Measurements from ENCODE around the gene B3GNT3.

B3GNT3 gene

GRCh38 chr19:17843292-17843827, 48.4 kb downstream of the B3GNT3 start:
- peaks cover 0 to 2% of the 10 kb centered on the region in 2 donors for H3K4me1 ChIP-seq (ENCODE audit: control insufficient read depth in 2 of 2, insufficient read depth in 2 of 2, low read length in 2 of 2)
- H3K9ac ChIP-seq (ENCODE audit: low read depth in 1 of 2, low read length in 2 of 2), result no peak overlapping the region
- no peaks in the 10 kb centered on the region for H3K9me3 ChIP-seq (ENCODE audit: control insufficient read depth in 2 of 2, low read length in 2 of 2)
- H3K4me3 ChIP-seq (ENCODE audit: low read length in 2 of 2), result no peak overlapping the region
- no peak overlapping the region for H3K27ac ChIP-seq (ENCODE audit: low read depth in 2 of 2, low read length in 2 of 2)
- peaks cover 0 to 3% of the 10 kb centered on the region in 2 donors for H3K36me3 ChIP-seq (ENCODE audit: control insufficient read depth in 2 of 2, insufficient read depth in 2 of 2, low read length in 2 of 2)
- H3K27me3 ChIP-seq (ENCODE audit: control insufficient read depth in 2 of 2, insufficient read depth in 2 of 2, low read length in 2 of 2), result peaks cover 1 to 12% of the 10 kb centered on the region in 2 donors

- peaks cover 0 to 2% of the 10 kb centered on the region in 2 donors for H3K4me1 ChIP-seq (ENCODE audit: control insufficient read depth in 2 of 2, insufficient read depth in 2 of 2, low read length in 2 of 2)
- H3K27me3 ChIP-seq (ENCODE audit: control insufficient read depth in 2 of 2, insufficient read depth in 2 of 2, low read length in 2 of 2), result peaks cover 1 to 12% of the 10 kb centered on the region in 2 donors
- no peaks in the 10 kb centered on the region for H3K9me3 ChIP-seq (ENCODE audit: control insufficient read depth in 2 of 2, low read length in 2 of 2)
- peaks cover 0 to 3% of the 10 kb centered on the region in 2 donors for H3K36me3 ChIP-seq (ENCODE audit: control insufficient read depth in 2 of 2, insufficient read depth in 2 of 2, low read length in 2 of 2)
- H3K9ac ChIP-seq (ENCODE audit: low read depth in 1 of 2, low read length in 2 of 2), result no peak overlapping the region
- no peak overlapping the region for H3K27ac ChIP-seq (ENCODE audit: low read depth in 2 of 2, low read length in 2 of 2)
- no peak overlapping the region for H3K4me3 ChIP-seq (ENCODE audit: low read length in 2 of 2)
Observed at GRCh38 chr19:17843908-17844490, 49.1 kb downstream of the B3GNT3 start.

- H3K4me3 ChIP-seq (ENCODE audit: low read length in 2 of 2), result peak overlapping the region in 1 of 2 donors; percentile 2
- no peak overlapping the region for H3K27ac ChIP-seq (ENCODE audit: low read depth in 2 of 2, low read length in 2 of 2)
Observed at GRCh38 chr19:17846146-17846545, 51.2 kb downstream of the B3GNT3 start.

GRCh38 chr19:17847538-17848366, 52.8 kb downstream of the B3GNT3 start, which contains the start of gene JAK3:
Gene JAK3, minus strand, starts transcription at chr19:17847982. Its CDS starts 3,565 bp downstream, at chr19:17844417.
- Histone ChIP-seq H3K36me3 (ENCODE audit: control insufficient read depth in 2 of 2, insufficient read depth in 2 of 2, low read length in 2 of 2) (no peaks in the 10 kb centered on the region), H3K4me3 (ENCODE audit: low read length in 2 of 2) (peak within 1 kb of the TSS; percentile 11 to 54), H3K9ac (ENCODE audit: low read depth in 1 of 2, low read length in 2 of 2) (peak within 1 kb of the TSS in 1 of 2 donors; percentile 32), H3K9me3 (ENCODE audit: control insufficient read depth in 2 of 2, low read length in 2 of 2) (no peaks in the 10 kb centered on the region), H3K4me1 (ENCODE audit: control insufficient read depth in 2 of 2, insufficient read depth in 2 of 2, low read length in 2 of 2) (peaks cover 0 to 9% of the 10 kb centered on the region in 2 donors), H3K27ac (ENCODE audit: low read depth in 2 of 2, low read length in 2 of 2) (peak within 1 kb of the TSS; percentile 59 to 86), H3K27me3 (ENCODE audit: control insufficient read depth in 2 of 2, insufficient read depth in 2 of 2, low read length in 2 of 2) (peaks cover 1 to 2% of the 10 kb centered on the region in 2 donors)

More at GRCh38 chr19:17846146-17846545, 51.2 kb downstream of the B3GNT3 start:
- Histone ChIP-seq H3K36me3 (ENCODE audit: control insufficient read depth in 2 of 2, insufficient read depth in 2 of 2, low read length in 2 of 2) (peaks cover 0 to 3% of the 10 kb centered on the region in 2 donors), H3K9ac (ENCODE audit: low read depth in 1 of 2, low read length in 2 of 2) (no peak overlapping the region), H3K9me3 (ENCODE audit: control insufficient read depth in 2 of 2, low read length in 2 of 2) (no peaks in the 10 kb centered on the region), H3K4me1 (ENCODE audit: control insufficient read depth in 2 of 2, insufficient read depth in 2 of 2, low read length in 2 of 2) (peaks cover 0 to 9% of the 10 kb centered on the region in 2 donors), H3K27me3 (ENCODE audit: control insufficient read depth in 2 of 2, insufficient read depth in 2 of 2, low read length in 2 of 2) (peaks cover 1 to 6% of the 10 kb centered on the region in 2 donors)

- Histone ChIP-seq H3K9ac (ENCODE audit: low read depth in 1 of 2, low read length in 2 of 2) (no peak overlapping the region), H3K4me3 (ENCODE audit: low read length in 2 of 2) (no peak overlapping the region), H3K27me3 (ENCODE audit: control insufficient read depth in 2 of 2, insufficient read depth in 2 of 2, low read length in 2 of 2) (peaks cover 0 to 3% of the 10 kb centered on the region in 2 donors), H3K36me3 (ENCODE audit: control insufficient read depth in 2 of 2, insufficient read depth in 2 of 2, low read length in 2 of 2) (no peaks in the 10 kb centered on the region), H3K4me1 (ENCODE audit: control insufficient read depth in 2 of 2, insufficient read depth in 2 of 2, low read length in 2 of 2) (peaks cover 0 to 9% of the 10 kb centered on the region in 2 donors), H3K27ac (ENCODE audit: low read depth in 2 of 2, low read length in 2 of 2) (peak overlapping the region in 1 of 2 donors; percentile 86), H3K9me3 (ENCODE audit: control insufficient read depth in 2 of 2, low read length in 2 of 2) (no peaks in the 10 kb centered on the region)
Observed at GRCh38 chr19:17848595-17849292, 53.8 kb downstream of the B3GNT3 start.

- H3K27ac ChIP-seq (ENCODE audit: low read depth in 2 of 2, low read length in 2 of 2), result no peak overlapping the region
- no peaks in the 10 kb centered on the region for H3K36me3 ChIP-seq (ENCODE audit: control insufficient read depth in 2 of 2, insufficient read depth in 2 of 2, low read length in 2 of 2)
- peaks cover 0 to 2% of the 10 kb centered on the region in 2 donors for H3K27me3 ChIP-seq (ENCODE audit: control insufficient read depth in 2 of 2, insufficient read depth in 2 of 2, low read length in 2 of 2)
Observed at GRCh38 chr19:17854061-17854460, 59.1 kb downstream of the B3GNT3 start.

GRCh38 chr19:17855280-17856152, 60.6 kb downstream of the B3GNT3 start:
- Histone ChIP-seq H3K4me3 (ENCODE audit: low read length in 2 of 2) (no peak overlapping the region), H3K9me3 (ENCODE audit: control insufficient read depth in 2 of 2, low read length in 2 of 2) (no peaks in the 10 kb centered on the region), H3K27ac (ENCODE audit: low read depth in 2 of 2, low read length in 2 of 2) (no peak overlapping the region), H3K36me3 (ENCODE audit: control insufficient read depth in 2 of 2, insufficient read depth in 2 of 2, low read length in 2 of 2) (no peaks in the 10 kb centered on the region), H3K27me3 (ENCODE audit: control insufficient read depth in 2 of 2, insufficient read depth in 2 of 2, low read length in 2 of 2) (peaks cover 0 to 2% of the 10 kb centered on the region in 2 donors), H3K9ac (ENCODE audit: low read depth in 1 of 2, low read length in 2 of 2) (no peak overlapping the region), H3K4me1 (ENCODE audit: control insufficient read depth in 2 of 2, insufficient read depth in 2 of 2, low read length in 2 of 2) (peaks cover 4 to 6% of the 10 kb centered on the region in 2 donors)

More at GRCh38 chr19:17854061-17854460, 59.1 kb downstream of the B3GNT3 start:
- H3K9me3 ChIP-seq (ENCODE audit: control insufficient read depth in 2 of 2, low read length in 2 of 2), result no peaks in the 10 kb centered on the region
- H3K9ac ChIP-seq (ENCODE audit: low read depth in 1 of 2, low read length in 2 of 2), result no peak overlapping the region
- H3K4me3 ChIP-seq (ENCODE audit: low read length in 2 of 2), result no peak overlapping the region
- peaks cover under 1 to 7% of the 10 kb centered on the region in 2 donors for H3K4me1 ChIP-seq (ENCODE audit: control insufficient read depth in 2 of 2, insufficient read depth in 2 of 2, low read length in 2 of 2)

GRCh38 chr19:17859533-17860330, 64.8 kb downstream of the B3GNT3 start, which contains the start of gene RPL18A:
Gene RPL18A, plus strand, starts transcription at chr19:17859910. Its CDS starts 47 bp downstream, at chr19:17859957.
- H3K4me1 ChIP-seq (ENCODE audit: control insufficient read depth in 2 of 2, insufficient read depth in 2 of 2, low read length in 2 of 2), result peaks cover 31 to 39% of the 10 kb centered on the region in 2 donors
- H3K27me3 ChIP-seq (ENCODE audit: control insufficient read depth in 2 of 2, insufficient read depth in 2 of 2, low read length in 2 of 2), result no peaks in the 10 kb centered on the region
- H3K9me3 ChIP-seq (ENCODE audit: control insufficient read depth in 2 of 2, low read length in 2 of 2), result no peaks in the 10 kb centered on the region
- H3K9ac ChIP-seq (ENCODE audit: low read depth in 1 of 2, low read length in 2 of 2), result peak within 1 kb of the TSS; percentile 88 to 93
- peak within 1 kb of the TSS; percentile 77 to 83 for H3K27ac ChIP-seq (ENCODE audit: low read depth in 2 of 2, low read length in 2 of 2)
- H3K4me3 ChIP-seq (ENCODE audit: low read length in 2 of 2), result peak within 1 kb of the TSS; percentile 85 to 100
- peaks cover 28 to 39% of the 10 kb centered on the region in 2 donors for H3K36me3 ChIP-seq (ENCODE audit: control insufficient read depth in 2 of 2, insufficient read depth in 2 of 2, low read length in 2 of 2)

All from mucosa of rectum (tissue), 2 donors.